ENCODE results near the gene KIAA0753.

KIAA0753 gene

GRCh38 chr17:6570731-6571451, 69.6 kb downstream of the KIAA0753 start:
- in situ Hi-C loops (cut with HindIII; ENCODE audit: low sequenced_read_pairs), result no loop called here
- no peak overlapping the region for H3K4me3 ChIP-seq (ENCODE audit: low read depth, low read length)
- no peak for TF ChIP-seq CTCF (IDR thresholded peaks at IDR 0.05; ENCODE audit: low read depth, low read length, missing control alignments)
- DNase-seq (ENCODE audit: low read depth), result no peak

- TF ChIP-seq CTCF (IDR thresholded peaks at IDR 0.05; ENCODE audit: low read depth, low read length, missing control alignments), result no peak
- in situ Hi-C loops (cut with HindIII; ENCODE audit: low sequenced_read_pairs), result no loop called here
- no peak for DNase-seq (ENCODE audit: low read depth)
- H3K4me3 ChIP-seq (ENCODE audit: low read depth, low read length), result no peak overlapping the region
These were observed 70.9 kb downstream of the KIAA0753 start for GRCh38 chr17:6569370-6570285.

GRCh38 chr17:6568184-6568758, 72.2 kb downstream of the KIAA0753 start:
- in situ Hi-C loops (cut with HindIII; ENCODE audit: low sequenced_read_pairs), result no loop called here
- no peak for DNase-seq (ENCODE audit: low read depth)
- H3K4me3 ChIP-seq (ENCODE audit: low read depth, low read length), result no peak overlapping the region
- TF ChIP-seq CTCF (IDR thresholded peaks at IDR 0.05; ENCODE audit: low read depth, low read length, missing control alignments), result no peak

- H3K4me3 ChIP-seq (ENCODE audit: low read depth, low read length), result no peak overlapping the region
- DNase-seq (ENCODE audit: low read depth), result no peak
- no peak for TF ChIP-seq CTCF (IDR thresholded peaks at IDR 0.05; ENCODE audit: low read depth, low read length, missing control alignments)
- in situ Hi-C loops (cut with HindIII; ENCODE audit: low sequenced_read_pairs), result no loop called here
These were observed 72.9 kb downstream of the KIAA0753 start for GRCh38 chr17:6567528-6568183.

GRCh38 chr17:6561446-6561845, 79.1 kb downstream of the KIAA0753 start:
- no peak for TF ChIP-seq CTCF (IDR thresholded peaks at IDR 0.05; ENCODE audit: low read depth, low read length, missing control alignments)
- H3K4me3 ChIP-seq (ENCODE audit: low read depth, low read length), result no peak overlapping the region
- no peak for DNase-seq (ENCODE audit: low read depth)
- in situ Hi-C loops (cut with HindIII; ENCODE audit: low sequenced_read_pairs), result no loop called here

GRCh38 chr17:6560496-6560895, 80.0 kb downstream of the KIAA0753 start:
- in situ Hi-C loops (cut with HindIII; ENCODE audit: low sequenced_read_pairs), result no loop called here
- no peak for TF ChIP-seq CTCF (IDR thresholded peaks at IDR 0.05; ENCODE audit: low read depth, low read length, missing control alignments)
- no peak for DNase-seq (ENCODE audit: low read depth)
- no peak overlapping the region for H3K4me3 ChIP-seq (ENCODE audit: low read depth, low read length)
